ENCODE measurements around the gene CSKMT. TPM values are rescaled to one million over a fixed set of nuclear protein-coding genes. Genes with fewer than 3 reads are reported as not detected.

CSKMT gene
- total RNA-seq, 2 donors from 2014 or later: 29.9 to 39.4 TPM

DNA sequence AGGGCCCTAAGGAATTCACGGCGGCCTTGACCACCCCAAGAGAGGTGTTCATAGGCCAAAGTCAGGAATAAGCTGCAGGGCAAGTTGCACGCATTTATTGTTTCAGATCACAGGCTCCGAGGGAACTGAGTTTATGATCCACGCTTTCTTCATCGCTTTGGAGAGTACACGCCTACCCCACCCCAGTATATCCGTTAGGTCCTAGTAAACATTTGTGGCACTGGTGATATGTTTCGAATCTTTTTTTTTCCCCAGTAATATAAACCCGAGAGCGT lies 19.5 kb upstream of the CSKMT start:
- H3K27ac ChIP-seq (ENCODE audit: low read depth, low read length): peak overlapping the region; percentile 95
- 40 to 43% methylated on average over 9 to 11 of the region's 11 CpGs for WGBS, 2 experiments (ENCODE audit: insufficient coverage in 1 of 2, insufficient read length in 1 of 2)
- H3K4me1 ChIP-seq (ENCODE audit: control insufficient read depth, insufficient read depth, low read length): no peaks in the 10 kb centered on the region
- H3K9ac ChIP-seq (ENCODE audit: extremely low read depth, low read length, poor library complexity, severe bottlenecking): peak overlapping the region; percentile 99
- no peak for DNase-seq
- no peaks in the 10 kb centered on the region for H3K9me3 ChIP-seq (ENCODE audit: control insufficient read depth, low read length)
- Mint-ChIP-seq H3K27me3 (ENCODE audit: insufficient read depth) (no peaks in the 10 kb centered on the region), H3K9me3 (no peaks in the 10 kb centered on the region), H3K4me1 (peaks cover 4% of the 10 kb centered on the region), H3K36me3 (ENCODE audit: low read depth) (peaks cover 40% of the 10 kb centered on the region), H3K27ac (peak overlapping the region; percentile 98), H3K4me3 (peak overlapping the region; percentile 96)
- no peak for TF ChIP-seq CTCF (conservative IDR thresholded peaks at IDR 0.05)
- H3K27me3 ChIP-seq (ENCODE audit: control insufficient read depth, insufficient read depth, low read length, poor library complexity, severe bottlenecking): no peaks in the 10 kb centered on the region
- peaks cover 53% of the 10 kb centered on the region for H3K36me3 ChIP-seq (ENCODE audit: control insufficient read depth, insufficient read depth, low read length)
- H3K4me3 ChIP-seq (ENCODE audit: low read length): peak overlapping the region; percentile 96

DNA sequence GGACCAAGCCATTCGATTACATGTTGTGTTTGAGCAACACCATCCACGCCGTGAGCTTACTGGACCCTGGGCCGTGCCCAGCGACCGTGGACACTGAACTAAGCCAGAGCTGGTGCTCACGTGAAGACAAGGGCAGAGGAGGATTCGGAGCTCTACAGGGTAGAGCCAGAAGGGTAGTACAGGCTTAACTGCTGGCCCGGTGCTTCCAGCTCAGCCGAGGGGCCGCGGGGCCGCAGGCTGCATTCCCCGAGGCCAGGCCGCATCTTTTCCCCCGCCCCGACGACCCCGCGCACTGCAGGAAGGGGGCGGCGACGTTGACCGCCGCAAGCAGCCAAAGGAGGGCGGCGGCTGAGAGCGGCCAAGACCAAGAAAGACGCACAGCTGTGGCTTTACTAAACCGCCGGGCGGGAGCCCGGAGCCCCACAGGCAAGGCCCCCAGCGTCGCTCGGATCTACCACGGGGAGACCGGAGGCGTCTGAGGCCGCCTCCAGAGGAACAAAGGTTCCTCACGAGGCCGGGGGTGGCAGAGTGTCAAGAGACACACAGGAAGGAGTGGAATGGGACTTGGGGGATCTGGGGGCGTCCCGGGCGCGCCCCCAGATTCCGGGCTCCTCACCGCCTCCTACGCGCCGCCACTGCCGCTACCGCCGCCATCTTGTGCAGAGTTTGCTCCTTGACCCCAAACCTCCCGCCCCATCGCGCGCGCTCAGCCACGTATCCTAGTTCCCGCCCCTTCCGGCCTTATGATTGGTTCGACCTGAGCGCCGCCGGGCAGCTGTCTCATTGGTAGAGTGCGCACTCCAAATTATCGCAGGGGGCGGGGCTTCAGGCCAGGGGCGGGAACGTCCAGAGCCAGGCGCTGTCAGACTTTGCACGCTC lies 18.9 kb upstream of the CSKMT start, which contains the start of gene GANAB:
Gene GANAB (minus strand): TSS at position 668 of the 879 bp plus-strand sequence. CDS start 14 bp downstream, at position 654.
- Mint-ChIP-seq H3K4me1 (peaks cover 2% of the 10 kb centered on the region), H3K36me3 (ENCODE audit: low read depth) (peaks cover 39% of the 10 kb centered on the region), H3K27me3 (ENCODE audit: insufficient read depth) (no peaks in the 10 kb centered on the region), H3K27ac (peak within 1 kb of the TSS; percentile 98), H3K9me3 (no peaks in the 10 kb centered on the region), H3K4me3 (peak within 1 kb of the TSS; percentile 96)
- Histone ChIP-seq H3K27me3 (ENCODE audit: control insufficient read depth, insufficient read depth, low read length, poor library complexity, severe bottlenecking) (no peaks in the 10 kb centered on the region), H3K9ac (ENCODE audit: extremely low read depth, low read length, poor library complexity, severe bottlenecking) (peak within 1 kb of the TSS; percentile 99), H3K36me3 (ENCODE audit: control insufficient read depth, insufficient read depth, low read length) (peaks cover 48% of the 10 kb centered on the region), H3K27ac (ENCODE audit: low read depth, low read length) (peak within 1 kb of the TSS; percentile 95), H3K9me3 (ENCODE audit: control insufficient read depth, low read length) (no peaks in the 10 kb centered on the region), H3K4me3 (ENCODE audit: low read length) (peak within 1 kb of the TSS; percentile 96), H3K4me1 (ENCODE audit: control insufficient read depth, insufficient read depth, low read length) (no peaks in the 10 kb centered on the region)
- peak; percentile 100 for DNase-seq
- TF ChIP-seq CTCF (conservative IDR thresholded peaks at IDR 0.05): peak; percentile 17
- WGBS, 2 experiments (ENCODE audit: insufficient coverage in 1 of 2, insufficient read length in 1 of 2): 1% methylated on average over 34 to 73 of the region's 73 CpGs

DNA sequence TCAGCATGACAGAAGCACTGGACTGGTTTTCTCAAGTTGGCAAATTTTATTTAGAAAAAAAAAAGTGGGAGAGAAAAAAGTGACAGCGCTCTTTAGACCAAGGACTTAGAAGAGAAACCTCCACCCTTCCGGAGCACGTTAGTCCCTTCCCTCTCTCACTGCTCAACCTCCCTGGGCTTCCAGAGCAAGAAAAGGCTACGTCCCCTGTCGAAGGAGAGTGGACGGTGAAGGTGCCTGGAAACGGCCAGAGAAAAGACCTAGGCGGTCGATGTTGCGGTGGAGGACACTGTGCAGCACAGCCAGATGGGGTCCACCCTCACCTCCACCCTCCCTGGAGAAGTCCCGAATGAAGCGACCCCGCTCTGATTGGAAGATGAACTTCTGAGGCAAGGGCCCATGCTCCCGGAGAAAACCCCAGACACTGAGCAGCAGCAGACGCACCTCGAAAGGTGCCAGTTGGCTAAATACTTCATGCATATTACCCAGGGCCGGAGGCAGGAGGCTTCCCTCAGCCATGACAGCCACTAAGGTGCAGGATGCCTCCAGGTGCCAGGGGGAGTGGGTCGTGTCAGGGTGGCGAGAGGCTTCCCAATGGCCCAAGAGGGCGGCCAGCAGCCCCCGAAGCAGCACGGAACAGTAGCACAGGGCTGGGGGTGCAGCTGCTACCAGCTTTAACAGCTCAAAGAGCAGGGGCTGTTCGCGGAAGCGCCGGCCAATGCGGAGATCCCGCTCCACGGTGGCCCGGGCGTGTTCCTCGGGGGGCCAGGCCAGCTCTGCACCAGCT lies 18.1 kb upstream of the CSKMT start:
- Mint-ChIP-seq H3K4me3 (peak overlapping the region; percentile 96), H3K36me3 (ENCODE audit: low read depth) (peaks cover 36% of the 10 kb centered on the region), H3K9me3 (no peaks in the 10 kb centered on the region), H3K27me3 (ENCODE audit: insufficient read depth) (no peaks in the 10 kb centered on the region), H3K27ac (peak overlapping the region; percentile 98), H3K4me1 (peaks cover 2% of the 10 kb centered on the region)
- no peak for TF ChIP-seq CTCF (conservative IDR thresholded peaks at IDR 0.05)
- H3K4me3 ChIP-seq (ENCODE audit: low read length): no peak overlapping the region
- H3K9ac ChIP-seq (ENCODE audit: extremely low read depth, low read length, poor library complexity, severe bottlenecking): no peak overlapping the region
- WGBS, 2 experiments (ENCODE audit: insufficient coverage in 1 of 2, insufficient read length in 1 of 2): 78 to 79% methylated on average over 18 to 32 of the region's 32 CpGs
- DNase-seq: peak; percentile 57
- no peaks in the 10 kb centered on the region for H3K4me1 ChIP-seq (ENCODE audit: control insufficient read depth, insufficient read depth, low read length)
- no peaks in the 10 kb centered on the region for H3K27me3 ChIP-seq (ENCODE audit: control insufficient read depth, insufficient read depth, low read length, poor library complexity, severe bottlenecking)
- H3K27ac ChIP-seq (ENCODE audit: low read depth, low read length): no peak overlapping the region
- H3K36me3 ChIP-seq (ENCODE audit: control insufficient read depth, insufficient read depth, low read length): peaks cover 45% of the 10 kb centered on the region
- H3K9me3 ChIP-seq (ENCODE audit: control insufficient read depth, low read length): no peaks in the 10 kb centered on the region

Data from endodermal cell (in vitro differentiated cells).